Caco-2 (cell line): ENCODE results near the gene TAF1B. TPM values are rescaled to one million over a fixed set of nuclear protein-coding genes. Genes with fewer than 3 reads are reported as not detected.

ENCODE experiments used
- BruUV-seq: library from RNA; stranded (reverse); fragments of 400-500 nt; replicated peaks from 2 replicates; lab custom pipeline; 2021; lab: Mats Ljungman, UMichigan
- CTCF ChIA-PET: fragments of 300-600 bp; sonication (Branson Sonifier 250); formaldehyde crosslinking; loops from one replicate; lab custom pipeline; 2022; ENCODE audit warnings: antibody characterized with exemption; lab: Charles Lee
- POLR2A ChIA-PET: fragments of 300-600 bp; sonication (Branson Sonifier 250); formaldehyde crosslinking; loops from one replicate; lab custom pipeline; 2022; ENCODE audit warnings: antibody characterized with exemption; lab: Charles Lee
- DNase-seq, 2 experiments: peaks; one replicate each; pipeline versions ENCODE4 v3.0.0 to v3.0.0-alpha.2; 2020 to 2022
- H3K27me3 ChIP-seq: replicated peaks from 2 replicates; pipeline ENCODE4 v1.6.0; 2011; ENCODE audit warnings: low read length; ENCODE audit not compliant: control insufficient read depth, insufficient read depth
- H3K36me3 ChIP-seq: 2 replicates; pipeline ENCODE4 v1.5.1; 2011; ENCODE audit warnings: low read length; ENCODE audit not compliant: control insufficient read depth, insufficient read depth
- H3K4me1 ChIP-seq: fragments of 250-450 bp; sonication (Bioruptor Pico); 2 replicates; pipeline ENCODE4 v1.5.1; 2020; ENCODE audit warnings: mild to moderate bottlenecking
- H3K4me3 ChIP-seq: 2 replicates; pipeline ENCODE4 v1.5.1; 2011; ENCODE audit warnings: low read depth, mild to moderate bottlenecking, control low read depth, low read length
- H3K9me3 ChIP-seq: fragments of 250-450 bp; sonication (Bioruptor Pico); 2 replicates; pipeline ENCODE4 v1.5.1; 2020; ENCODE audit warnings: mild to moderate bottlenecking, moderate library complexity
- H3K27ac Mint-ChIP-seq: one replicate; pipeline ENCODE4 v1.8.0; 2022; ENCODE audit warnings: mixed read lengths; ENCODE audit not compliant: unreplicated experiment
- H3K27me3 Mint-ChIP-seq: one replicate; pipeline ENCODE4 v1.8.0; 2022; ENCODE audit warnings: mixed read lengths; ENCODE audit not compliant: insufficient read depth, unreplicated experiment
- H3K36me3 Mint-ChIP-seq: one replicate; pipeline ENCODE4 v1.8.0; 2022; ENCODE audit warnings: mild to moderate bottlenecking, mixed read lengths; ENCODE audit not compliant: insufficient read depth, unreplicated experiment
- H3K4me1 Mint-ChIP-seq: one replicate; pipeline ENCODE4 v1.8.0; 2022; ENCODE audit warnings: low read depth, mixed read lengths; ENCODE audit not compliant: unreplicated experiment
- H3K4me3 Mint-ChIP-seq: one replicate; pipeline ENCODE4 v1.8.0; 2022; ENCODE audit warnings: mild to moderate bottlenecking, moderate library complexity, mixed read lengths; ENCODE audit not compliant: unreplicated experiment
- H3K9me3 Mint-ChIP-seq: one replicate; pipeline ENCODE4 v1.8.0; 2022; ENCODE audit warnings: mixed read lengths; ENCODE audit not compliant: unreplicated experiment
- intact Hi-C: fragments of 100-400 bp; cut with micrococcal nuclease; formaldehyde crosslinking; loops from one replicate; pipeline ENCODE4 v1.10.0; 2022; ENCODE audit not compliant: unreplicated experiment
- total RNA-seq: library from RNA; stranded (reverse); gene quantifications from 2 replicates; pipeline ENCODE4 v1.2.3, GENCODE V29; 2022
- TF ChIP-seq, protein P1 (sequence below), 2 experiments: fragments of 200-600 bp in 1 of 2; IDR thresholded peaks; 1 replicate in 1 of 2; 2 replicates in 1 of 2; pipeline versions ENCODE4 v1.5.1 to v1.8.0; 2011 to 2022; ENCODE audit warnings: antibody characterized with exemption in 1 of 2, control low read depth in 1 of 2, inconsistent platforms in 1 of 2, low read depth in 1 of 2, low read length in 1 of 2, mild to moderate bottlenecking in 1 of 2, moderate library complexity in 1 of 2; ENCODE audit not compliant: insufficient read depth in 1 of 2, severe bottlenecking in 1 of 2, unreplicated experiment in 1 of 2

Gene TAF1B
- total RNA-seq, 1 experiment from 2014 or later = 24.8 TPM

DNA sequence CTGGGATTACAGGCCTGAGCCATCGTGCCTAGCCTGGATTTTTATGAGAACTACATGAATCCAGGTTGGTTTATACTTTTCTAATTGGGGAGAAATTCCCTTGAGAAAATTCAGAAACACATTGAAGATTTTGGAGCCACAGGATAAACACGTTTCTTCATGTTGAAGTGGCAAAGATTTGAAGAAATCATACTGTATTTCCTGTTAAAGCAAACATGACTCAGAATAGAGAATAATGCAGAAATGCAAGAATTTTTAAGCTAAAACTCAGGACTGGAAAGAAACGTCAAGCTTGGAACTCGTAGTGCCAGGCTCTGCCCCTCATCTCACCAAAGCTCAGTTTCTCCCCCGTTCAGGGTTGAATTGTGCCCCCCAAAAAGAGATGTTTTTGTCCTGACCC is 32.1 kb upstream of the TAF1B start:
- no peak for DNase-seq
- CTCF ChIA-PET = interaction anchor here (1.0 kb wide), 1 partner anchor 12 kb away, joined by 6 read pairs; no protein-coding TSS in a partner anchor
- H3K4me1 ChIP-seq = no peaks in the 10 kb centered on the region

GRCh38 chr2:9811679-9812511 is 31.4 kb upstream of the TAF1B start:
- Mint-ChIP-seq H3K4me3 (no peak overlapping the region), H3K9me3 (no peaks in the 10 kb centered on the region), H3K27me3 (no peaks in the 10 kb centered on the region), H3K27ac (no peak overlapping the region), H3K4me1 (no peaks in the 10 kb centered on the region), H3K36me3 (peaks cover 6% of the 10 kb centered on the region)
- no peaks in the 10 kb centered on the region for H3K4me1 ChIP-seq
- no peak for DNase-seq
- intact Hi-C loops = loop anchor here (10.0 kb wide), 1 partner anchor 623 kb away; no protein-coding TSS in a partner anchor
- no peak overlapping the region for H3K4me3 ChIP-seq
- BruUV-seq = no TSS peak
- no peaks in the 10 kb centered on the region for H3K9me3 ChIP-seq
- CTCF ChIA-PET = interaction anchor here (1.0 kb wide), 1 partner anchor 13 kb away, joined by 6 read pairs; no protein-coding TSS in a partner anchor
- no peaks in the 10 kb centered on the region for H3K27me3 ChIP-seq
- TF ChIP-seq, protein P1, sequence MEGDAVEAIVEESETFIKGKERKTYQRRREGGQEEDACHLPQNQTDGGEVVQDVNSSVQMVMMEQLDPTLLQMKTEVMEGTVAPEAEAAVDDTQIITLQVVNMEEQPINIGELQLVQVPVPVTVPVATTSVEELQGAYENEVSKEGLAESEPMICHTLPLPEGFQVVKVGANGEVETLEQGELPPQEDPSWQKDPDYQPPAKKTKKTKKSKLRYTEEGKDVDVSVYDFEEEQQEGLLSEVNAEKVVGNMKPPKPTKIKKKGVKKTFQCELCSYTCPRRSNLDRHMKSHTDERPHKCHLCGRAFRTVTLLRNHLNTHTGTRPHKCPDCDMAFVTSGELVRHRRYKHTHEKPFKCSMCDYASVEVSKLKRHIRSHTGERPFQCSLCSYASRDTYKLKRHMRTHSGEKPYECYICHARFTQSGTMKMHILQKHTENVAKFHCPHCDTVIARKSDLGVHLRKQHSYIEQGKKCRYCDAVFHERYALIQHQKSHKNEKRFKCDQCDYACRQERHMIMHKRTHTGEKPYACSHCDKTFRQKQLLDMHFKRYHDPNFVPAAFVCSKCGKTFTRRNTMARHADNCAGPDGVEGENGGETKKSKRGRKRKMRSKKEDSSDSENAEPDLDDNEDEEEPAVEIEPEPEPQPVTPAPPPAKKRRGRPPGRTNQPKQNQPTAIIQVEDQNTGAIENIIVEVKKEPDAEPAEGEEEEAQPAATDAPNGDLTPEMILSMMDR (IDR thresholded peaks at IDR 0.05; ENCODE audit: insufficient read depth in 1 of 2, low read depth in 1 of 2, low read length in 1 of 2, severe bottlenecking in 1 of 2, unreplicated experiment in 1 of 2) = no peak
- no peaks in the 10 kb centered on the region for H3K36me3 ChIP-seq
- POLR2A ChIA-PET = no interaction called here

More for the DNA sequence above, 32.1 kb upstream of the TAF1B start:
- POLR2A ChIA-PET = no interaction called here
- Mint-ChIP-seq H3K4me3 (no peak overlapping the region), H3K36me3 (peaks cover 6% of the 10 kb centered on the region), H3K4me1 (no peaks in the 10 kb centered on the region), H3K9me3 (no peaks in the 10 kb centered on the region), H3K27me3 (no peaks in the 10 kb centered on the region), H3K27ac (no peak overlapping the region)
- intact Hi-C loops = loop anchor here (10.0 kb wide), 1 partner anchor 624 kb away; no protein-coding TSS in a partner anchor
- TF ChIP-seq, protein P1 (IDR thresholded peaks at IDR 0.05; ENCODE audit: insufficient read depth in 1 of 2, low read depth in 1 of 2, low read length in 1 of 2, severe bottlenecking in 1 of 2, unreplicated experiment in 1 of 2) = no peak
- Histone ChIP-seq H3K27me3 (no peaks in the 10 kb centered on the region), H3K9me3 (no peaks in the 10 kb centered on the region), H3K36me3 (no peaks in the 10 kb centered on the region), H3K4me3 (no peak overlapping the region)
- BruUV-seq = no TSS peak

GRCh38 chr2:9812945-9813311 is 30.3 kb upstream of the TAF1B start:
- no peaks in the 10 kb centered on the region for H3K27me3 Mint-ChIP-seq
- no peaks in the 10 kb centered on the region for H3K9me3 ChIP-seq
- H3K27me3 ChIP-seq = no peaks in the 10 kb centered on the region
- no TSS peak for BruUV-seq
- H3K36me3 ChIP-seq = no peaks in the 10 kb centered on the region
- H3K27ac Mint-ChIP-seq = no peak overlapping the region
- ChIA-PET CTCF (interaction anchor here (3.2 to 3.6 kb wide), 2 partner anchors 13 to 30 kb away, joined by 17 to 23 read pairs; partner anchors contain the start of gene TAF1B), POLR2A (no interaction called here)
- H3K4me3 ChIP-seq = no peak overlapping the region
- TF ChIP-seq, protein P1 (IDR thresholded peaks at IDR 0.05; ENCODE audit: insufficient read depth in 1 of 2, low read depth in 1 of 2, low read length in 1 of 2, severe bottlenecking in 1 of 2, unreplicated experiment in 1 of 2) = no peak
- no peaks in the 10 kb centered on the region for H3K9me3 Mint-ChIP-seq
- no peak for DNase-seq
- intact Hi-C loops = loop anchor here (10.0 kb wide), 1 partner anchor 622 kb away; no protein-coding TSS in a partner anchor
- H3K4me1 ChIP-seq = no peaks in the 10 kb centered on the region
- no peak overlapping the region for H3K4me3 Mint-ChIP-seq
- H3K4me1 Mint-ChIP-seq = no peaks in the 10 kb centered on the region
- H3K36me3 Mint-ChIP-seq = peaks cover 6% of the 10 kb centered on the region
